NCI-H524 treated with DMSO at 0.1 percent for 48 hours (cell line): Measurements from ENCODE around the gene EMX1.
A peak's percentile ranks its signal among the peaks of the same experiment; 100 is the strongest.

Experiments
- DNase-seq: peaks from one replicate; lab custom pipeline; 2025; lab: John Stamatoyannopoulos, UW

Gene EMX1

GRCh38 chr2:72943540-72944395 lies 26.4 kb downstream of the EMX1 start:
- DNase-seq, result no peak

GRCh38 chr2:72944804-72945449 lies 27.6 kb downstream of the EMX1 start:
- DNase-seq, result no peak

GRCh38 chr2:72945450-72946019 lies 28.2 kb downstream of the EMX1 start:
- DNase-seq, result no peak

- DNase-seq, result no peak
Observed at GRCh38 chr2:72946466-72946865, 29.1 kb downstream of the EMX1 start.

GRCh38 chr2:72947952-72948830 lies 30.9 kb downstream of the EMX1 start:
- peak; percentile 75 for DNase-seq

GRCh38 chr2:72949045-72949444 lies 31.7 kb downstream of the EMX1 start:
- no peak for DNase-seq

GRCh38 chr2:72949642-72950041 lies 32.3 kb downstream of the EMX1 start:
- no peak for DNase-seq

GRCh38 chr2:72950558-72951255 lies 33.4 kb downstream of the EMX1 start:
- DNase-seq, result no peak

- DNase-seq, result no peak
Observed at GRCh38 chr2:72951303-72952095, 34.2 kb downstream of the EMX1 start.

GRCh38 chr2:72952110-72952823 lies 34.9 kb downstream of the EMX1 start:
- no peak for DNase-seq

GRCh38 chr2:72952961-72953360 lies 35.6 kb downstream of the EMX1 start:
- DNase-seq, result no peak

- no peak for DNase-seq
Observed at GRCh38 chr2:72953528-72953927, 36.2 kb downstream of the EMX1 start.

GRCh38 chr2:72953976-72954375 lies 36.7 kb downstream of the EMX1 start:
- DNase-seq, result no peak

- DNase-seq, result no peak
Observed at GRCh38 chr2:72954376-72955227, 37.3 kb downstream of the EMX1 start.

- no peak for DNase-seq
Observed at GRCh38 chr2:72955228-72956049, 38.1 kb downstream of the EMX1 start.

- no peak for DNase-seq
Observed at GRCh38 chr2:72956050-72956395, 38.7 kb downstream of the EMX1 start.

- DNase-seq, result no peak
Observed at GRCh38 chr2:72956936-72957335, 39.6 kb downstream of the EMX1 start.
